Uterus (tissue), 4 donors: ENCODE data around the gene TFRC. TPM values are rescaled to one million over a fixed set of nuclear protein-coding genes. Genes with fewer than 3 reads are reported as not detected.

Experiments
- DNase-seq, 2 donors: peaks; one replicate each; pipeline ENCODE4 v3.0.0-alpha.2; 2019 to 2020
- H3K27ac ChIP-seq, 2 donors: fragments of 200-600 bp; sonication (generic); 1 replicate in 1 of 2; 2 replicates in 1 of 2; pipeline ENCODE4 v1.5.1; 2016 to 2018
- H3K27me3 ChIP-seq, 2 donors: fragments of 200-600 bp; sonication (generic); one replicate each; pipeline ENCODE4 v1.5.1; 2018 to 2019; ENCODE audit warnings: control low read depth in 1 of 2
- H3K36me3 ChIP-seq, 2 donors: fragments of 200-600 bp; sonication (generic); one replicate each; pipeline ENCODE4 v1.5.1; 2019; ENCODE audit warnings: control low read depth in 1 of 2
- H3K4me1 ChIP-seq, 2 donors: fragments of 200-600 bp; sonication (generic); one replicate each; pipeline ENCODE4 v1.5.1; 2018 to 2019; ENCODE audit warnings: control low read depth in 1 of 2
- H3K4me3 ChIP-seq, 2 donors: fragments of 200-600 bp; sonication (generic); 1 replicate in 1 of 2; 2 replicates in 1 of 2; pipeline ENCODE4 v1.5.1; 2018 to 2019; ENCODE audit warnings: mild to moderate bottlenecking in 1 of 2
- H3K9me3 ChIP-seq, 2 donors: fragments of 200-600 bp; sonication (generic); one replicate each; pipeline ENCODE4 v1.5.1; 2019; ENCODE audit warnings: control low read depth in 1 of 2
- CTCF ChIP-seq, 4 experiments: fragments of 200-600 bp in 2 of 4; fragments of 450-650 bp in 2 of 4; sonication (generic) in 2 of 4; IDR thresholded peaks; one replicate each; pipeline ENCODE4 v1.5.1; 2016 to 2019; ENCODE audit warnings: antibody characterized with exemption in 4 of 4, mild to moderate bottlenecking in 2 of 4, moderate library complexity in 1 of 4
- POLR2A ChIP-seq, 2 donors: fragments of 450-650 bp; IDR thresholded peaks; one replicate each; pipeline ENCODE4 v1.6.1; 2016; ENCODE audit warnings: antibody characterized with exemption in 2 of 2, mild to moderate bottlenecking in 1 of 2, moderate library complexity in 1 of 2
- intact Hi-C: fragments of 100-400 bp; cut with DNase I; formaldehyde crosslinking; loops from one replicate; pipeline ENCODE4 v1.15.1; 2023; ENCODE audit warnings: low total_unique reads
- total RNA-seq, 4 donors: library from RNA; depleted of rRNA in 3 of 4; stranded (reverse); fragments of >200 nt in 3 of 4; gene quantifications; one replicate each; pipeline versions ENCODE4 v1.1.0 to v1.2.4, GENCODE V29; 2014 to 2023
- donor health status: DM: yes; HTN: yes; CAD: no.

The TFRC gene
- total RNA-seq, 4 donors from 2014 or later, result 29.5 to 87.7 (median 44.6) TPM

- Histone ChIP-seq H3K27ac (peak overlapping the region in 1 of 2 donors; percentile 7), H3K36me3 (no peaks in the 10 kb centered on the region), H3K4me1 (no peaks in the 10 kb centered on the region), H3K9me3 (no peaks in the 10 kb centered on the region), H3K27me3 (no peaks in the 10 kb centered on the region), H3K4me3 (no peak overlapping the region)
- intact Hi-C loops, result no loop called here
- no peak for DNase-seq
- TF ChIP-seq CTCF (IDR thresholded peaks at IDR 0.05) (no peak), POLR2A (IDR thresholded peaks at IDR 0.05) (no peak)
Observed at GRCh38 chr3:196122688-196123046, 40.8 kb upstream of the TFRC start.

- TF ChIP-seq POLR2A (IDR thresholded peaks at IDR 0.05) (no peak), CTCF (IDR thresholded peaks at IDR 0.05) (no peak)
- no peak for DNase-seq
- intact Hi-C loops, result no loop called here
- no peaks in the 10 kb centered on the region for H3K27me3 ChIP-seq
- no peaks in the 10 kb centered on the region for H3K9me3 ChIP-seq
- no peak overlapping the region for H3K4me3 ChIP-seq
- peak overlapping the region in 1 of 2 donors; percentile 7 for H3K27ac ChIP-seq
- no peaks in the 10 kb centered on the region for H3K36me3 ChIP-seq
- no peaks in the 10 kb centered on the region for H3K4me1 ChIP-seq
Observed at GRCh38 chr3:196122021-196122687, 40.3 kb upstream of the TFRC start.

DNA sequence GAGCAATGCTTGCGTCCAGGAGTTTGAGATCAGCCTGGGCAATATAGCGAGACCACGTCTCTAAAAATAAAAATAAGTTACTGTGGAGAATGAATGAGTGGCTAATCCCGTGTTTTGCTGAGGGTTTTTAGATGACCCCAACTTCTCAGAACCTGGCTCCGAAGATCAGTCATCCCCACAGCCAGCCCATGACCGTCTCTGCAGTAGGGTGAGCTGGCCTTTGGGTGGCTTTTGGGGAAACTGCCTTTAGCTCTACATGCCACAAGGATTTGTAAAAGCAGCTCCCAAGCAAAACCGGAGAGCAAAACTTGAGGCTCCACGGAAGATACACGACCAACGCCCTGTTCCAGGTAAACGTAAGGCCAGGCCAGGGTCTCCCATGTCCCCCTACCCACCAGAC lies 39.2 kb upstream of the TFRC start:
- no peak for DNase-seq
- no peaks in the 10 kb centered on the region for H3K27me3 ChIP-seq
- H3K27ac ChIP-seq, result no peak overlapping the region
- no peak overlapping the region for H3K4me3 ChIP-seq
- intact Hi-C loops, result no loop called here
- H3K4me1 ChIP-seq, result no peaks in the 10 kb centered on the region
- TF ChIP-seq POLR2A (IDR thresholded peaks at IDR 0.05) (no peak), CTCF (IDR thresholded peaks at IDR 0.05) (no peak)
- H3K36me3 ChIP-seq, result no peaks in the 10 kb centered on the region
- no peaks in the 10 kb centered on the region for H3K9me3 ChIP-seq

DNA sequence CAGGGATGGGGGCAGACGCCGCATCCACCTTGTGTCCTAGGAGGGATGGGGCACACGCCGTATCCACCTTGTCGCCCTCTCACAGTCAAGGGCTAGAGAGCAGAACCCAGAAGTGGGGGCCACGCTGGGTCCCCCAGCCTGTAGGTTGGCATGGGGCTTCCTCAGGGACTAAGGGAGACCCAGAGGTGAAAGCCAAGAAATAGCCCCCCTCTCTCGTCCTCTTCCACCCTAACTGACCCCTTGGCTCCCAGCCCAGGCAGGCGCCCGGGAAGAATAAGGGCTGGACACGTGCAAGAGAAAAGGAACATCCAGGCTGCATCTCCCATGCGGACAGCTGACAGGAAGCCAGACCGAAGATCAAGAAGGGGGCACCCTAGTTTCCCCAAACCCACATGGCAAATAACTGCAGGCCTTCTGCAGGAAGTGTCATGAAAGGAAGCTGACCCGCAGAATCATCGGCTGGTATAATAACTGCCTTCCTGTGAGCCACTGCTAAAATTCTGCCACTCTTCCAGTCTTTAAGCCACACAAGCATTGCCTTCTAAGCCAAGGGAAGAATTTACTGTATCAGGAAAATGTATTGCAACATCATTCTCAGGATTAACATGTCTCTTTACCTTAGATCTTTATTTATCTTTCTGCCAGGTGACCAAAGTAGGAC lies 38.5 kb upstream of the TFRC start:
- DNase-seq, result no peak
- intact Hi-C loops, result no loop called here
- Histone ChIP-seq H3K27ac (no peak overlapping the region), H3K4me1 (no peaks in the 10 kb centered on the region), H3K36me3 (no peaks in the 10 kb centered on the region), H3K4me3 (no peak overlapping the region), H3K27me3 (no peaks in the 10 kb centered on the region), H3K9me3 (no peaks in the 10 kb centered on the region)
- TF ChIP-seq POLR2A (IDR thresholded peaks at IDR 0.05), result no peak
- TF ChIP-seq CTCF (IDR thresholded peaks at IDR 0.05), result no peak

GRCh38 chr3:196117809-196118208 lies 35.9 kb upstream of the TFRC start:
- Histone ChIP-seq H3K36me3 (no peaks in the 10 kb centered on the region), H3K4me1 (no peaks in the 10 kb centered on the region), H3K27me3 (no peaks in the 10 kb centered on the region), H3K4me3 (no peak overlapping the region), H3K27ac (no peak overlapping the region), H3K9me3 (no peaks in the 10 kb centered on the region)
- TF ChIP-seq CTCF (IDR thresholded peaks at IDR 0.05), result no peak
- no peak for TF ChIP-seq POLR2A (IDR thresholded peaks at IDR 0.05)
- intact Hi-C loops, result no loop called here
- no peak for DNase-seq
